ENCODE measurements around the gene MEGF6. TPM values are rescaled to one million over a fixed set of nuclear protein-coding genes. Genes with fewer than 3 reads are reported as not detected.

MEGF6 gene
- total RNA-seq, 1 donor from 2014 or later: 198 TPM

GRCh38 chr1:3579626-3580025 is 31.7 kb downstream of the MEGF6 start:
- Mint-ChIP-seq H3K4me3 (ENCODE audit: unreplicated experiment) (no peak overlapping the region), H3K4me1 (ENCODE audit: unreplicated experiment) (peaks cover 29% of the 10 kb centered on the region), H3K9me3 (ENCODE audit: unreplicated experiment) (no peaks in the 10 kb centered on the region), H3K27ac (ENCODE audit: unreplicated experiment) (no peak overlapping the region), H3K36me3 (ENCODE audit: low read depth, unreplicated experiment) (peaks cover 7% of the 10 kb centered on the region), H3K27me3 (ENCODE audit: unreplicated experiment) (peaks cover 16% of the 10 kb centered on the region)
- no peak for DNase-seq (ENCODE audit: low spot score)
- TF ChIP-seq CTCF (IDR thresholded peaks at IDR 0.05; ENCODE audit: unreplicated experiment): no peak

GRCh38 chr1:3578906-3579305 is 32.4 kb downstream of the MEGF6 start:
- Mint-ChIP-seq H3K36me3 (ENCODE audit: low read depth, unreplicated experiment) (peaks cover 7% of the 10 kb centered on the region), H3K9me3 (ENCODE audit: unreplicated experiment) (no peaks in the 10 kb centered on the region), H3K27ac (ENCODE audit: unreplicated experiment) (peak overlapping the region; percentile 81), H3K27me3 (ENCODE audit: unreplicated experiment) (peaks cover 18% of the 10 kb centered on the region), H3K4me1 (ENCODE audit: unreplicated experiment) (peaks cover 29% of the 10 kb centered on the region), H3K4me3 (ENCODE audit: unreplicated experiment) (no peak overlapping the region)
- TF ChIP-seq CTCF (IDR thresholded peaks at IDR 0.05; ENCODE audit: unreplicated experiment): no peak
- DNase-seq (ENCODE audit: low spot score): no peak

DNA sequence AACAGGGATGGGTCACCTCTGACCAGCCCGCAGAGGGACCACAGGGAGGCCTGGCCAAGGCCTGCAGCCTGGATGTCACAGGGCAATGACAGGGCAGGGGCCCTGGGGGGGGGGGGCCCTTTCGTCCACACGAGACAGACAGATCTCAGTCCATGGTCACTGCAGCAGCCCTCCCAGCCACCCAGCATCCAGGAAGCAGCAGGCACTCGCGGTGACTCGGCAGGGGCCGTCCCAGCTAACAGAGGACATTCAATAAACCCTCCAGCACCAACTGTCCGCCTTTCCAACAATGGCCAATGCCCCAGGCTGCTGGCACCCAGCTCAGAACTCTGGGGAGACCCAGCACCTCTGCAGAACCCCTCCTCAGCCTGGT is 32.9 kb downstream of the MEGF6 start:
- H3K27ac Mint-ChIP-seq (ENCODE audit: unreplicated experiment): no peak overlapping the region
- H3K27me3 Mint-ChIP-seq (ENCODE audit: unreplicated experiment): peaks cover 18% of the 10 kb centered on the region
- H3K4me1 Mint-ChIP-seq (ENCODE audit: unreplicated experiment): peaks cover 29% of the 10 kb centered on the region
- H3K4me3 Mint-ChIP-seq (ENCODE audit: unreplicated experiment): no peak overlapping the region
- H3K9me3 Mint-ChIP-seq (ENCODE audit: unreplicated experiment): no peaks in the 10 kb centered on the region
- no peak for DNase-seq (ENCODE audit: low spot score)
- peaks cover 7% of the 10 kb centered on the region for H3K36me3 Mint-ChIP-seq (ENCODE audit: low read depth, unreplicated experiment)
- no peak for TF ChIP-seq CTCF (IDR thresholded peaks at IDR 0.05; ENCODE audit: unreplicated experiment)

GRCh38 chr1:3577711-3578432 is 33.4 kb downstream of the MEGF6 start:
- Mint-ChIP-seq H3K27me3 (ENCODE audit: unreplicated experiment) (peaks cover 17% of the 10 kb centered on the region), H3K4me3 (ENCODE audit: unreplicated experiment) (no peak overlapping the region), H3K4me1 (ENCODE audit: unreplicated experiment) (peaks cover 27% of the 10 kb centered on the region), H3K9me3 (ENCODE audit: unreplicated experiment) (no peaks in the 10 kb centered on the region), H3K36me3 (ENCODE audit: low read depth, unreplicated experiment) (peaks cover 7% of the 10 kb centered on the region), H3K27ac (ENCODE audit: unreplicated experiment) (peak overlapping the region; percentile 70)
- no peak for DNase-seq (ENCODE audit: low spot score)
- no peak for TF ChIP-seq CTCF (IDR thresholded peaks at IDR 0.05; ENCODE audit: unreplicated experiment)

- no peak for DNase-seq (ENCODE audit: low spot score)
- H3K27me3 Mint-ChIP-seq (ENCODE audit: unreplicated experiment): peaks cover 13% of the 10 kb centered on the region
- H3K4me3 Mint-ChIP-seq (ENCODE audit: unreplicated experiment): peak overlapping the region; percentile 31
- TF ChIP-seq CTCF (IDR thresholded peaks at IDR 0.05; ENCODE audit: unreplicated experiment): no peak
- H3K27ac Mint-ChIP-seq (ENCODE audit: unreplicated experiment): no peak overlapping the region
- H3K36me3 Mint-ChIP-seq (ENCODE audit: low read depth, unreplicated experiment): peaks cover 4% of the 10 kb centered on the region
- peaks cover 21% of the 10 kb centered on the region for H3K4me1 Mint-ChIP-seq (ENCODE audit: unreplicated experiment)
- H3K9me3 Mint-ChIP-seq (ENCODE audit: unreplicated experiment): no peaks in the 10 kb centered on the region
Observed at GRCh38 chr1:3577300-3577699, 34.0 kb downstream of the MEGF6 start.

Measured in endothelial cell (in vitro differentiated cells).